ENCODE data around the gene COPS7B.

COPS7B gene

DNA sequence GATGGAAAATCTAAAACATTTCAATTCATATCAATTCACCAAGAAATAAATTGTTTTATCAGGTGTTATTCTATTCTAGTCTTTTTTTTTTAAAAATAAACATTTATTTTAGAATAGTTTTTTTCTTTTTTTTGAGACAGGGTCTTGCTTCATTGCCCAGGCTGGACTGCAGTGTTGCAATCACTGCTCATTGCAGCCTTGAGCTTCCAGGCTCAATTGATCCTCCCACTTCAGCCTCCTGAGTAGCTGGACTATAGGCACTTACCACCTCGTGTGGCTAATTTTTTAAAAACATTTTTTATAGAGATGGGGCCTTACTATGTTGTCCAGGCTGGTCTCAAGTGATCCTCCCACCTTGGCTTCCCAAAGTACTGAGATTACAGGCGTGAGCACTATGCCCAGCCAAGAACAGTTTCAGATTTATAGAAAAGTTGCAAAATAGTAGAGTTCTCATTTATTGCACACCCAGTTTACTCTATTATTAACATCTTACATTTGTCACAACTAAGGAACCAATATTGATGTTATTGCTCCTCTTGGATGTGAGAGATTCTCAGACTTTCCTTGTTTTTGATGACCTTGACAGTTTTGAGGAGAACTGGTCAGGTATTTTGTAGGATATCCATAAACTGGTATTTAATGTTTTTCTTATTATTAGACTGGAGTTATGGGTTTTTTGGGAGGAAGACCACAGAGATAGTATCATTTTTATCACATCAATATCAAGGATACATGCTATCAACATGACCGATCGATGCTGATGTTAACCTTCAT, 35.0 kb upstream of the COPS7B start:
- in situ Hi-C loops (cut with MboI; ENCODE audit: low pct_unique_long_range_greater_than_20kb, low sequenced_read_pairs, unreplicated experiment) = no loop called here
- DNase-seq (ENCODE audit: low spot score) = no peak
- TF ChIP-seq, protein P1, sequence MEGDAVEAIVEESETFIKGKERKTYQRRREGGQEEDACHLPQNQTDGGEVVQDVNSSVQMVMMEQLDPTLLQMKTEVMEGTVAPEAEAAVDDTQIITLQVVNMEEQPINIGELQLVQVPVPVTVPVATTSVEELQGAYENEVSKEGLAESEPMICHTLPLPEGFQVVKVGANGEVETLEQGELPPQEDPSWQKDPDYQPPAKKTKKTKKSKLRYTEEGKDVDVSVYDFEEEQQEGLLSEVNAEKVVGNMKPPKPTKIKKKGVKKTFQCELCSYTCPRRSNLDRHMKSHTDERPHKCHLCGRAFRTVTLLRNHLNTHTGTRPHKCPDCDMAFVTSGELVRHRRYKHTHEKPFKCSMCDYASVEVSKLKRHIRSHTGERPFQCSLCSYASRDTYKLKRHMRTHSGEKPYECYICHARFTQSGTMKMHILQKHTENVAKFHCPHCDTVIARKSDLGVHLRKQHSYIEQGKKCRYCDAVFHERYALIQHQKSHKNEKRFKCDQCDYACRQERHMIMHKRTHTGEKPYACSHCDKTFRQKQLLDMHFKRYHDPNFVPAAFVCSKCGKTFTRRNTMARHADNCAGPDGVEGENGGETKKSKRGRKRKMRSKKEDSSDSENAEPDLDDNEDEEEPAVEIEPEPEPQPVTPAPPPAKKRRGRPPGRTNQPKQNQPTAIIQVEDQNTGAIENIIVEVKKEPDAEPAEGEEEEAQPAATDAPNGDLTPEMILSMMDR (IDR thresholded peaks at IDR 0.05; ENCODE audit: extremely low read depth, insufficient read depth, missing control alignments) = no peak

DNA sequence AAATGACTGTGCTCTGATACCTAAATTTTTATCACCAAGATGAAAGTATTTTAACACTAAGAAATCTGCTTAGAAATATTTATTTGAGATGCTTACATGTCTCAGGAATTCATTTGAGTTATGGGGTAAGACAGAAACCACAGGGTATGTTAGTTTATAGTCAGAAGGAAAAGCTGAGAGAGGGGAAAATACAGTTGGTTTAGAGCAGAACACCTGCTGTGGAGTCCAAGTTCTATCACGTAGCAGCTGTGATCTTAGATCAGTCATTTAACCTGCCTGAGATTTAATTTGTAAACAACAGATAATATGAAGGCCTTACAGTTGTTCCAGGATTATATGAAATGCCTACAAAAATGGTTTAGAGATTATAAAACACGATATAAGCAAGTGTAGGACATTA, 34.2 kb upstream of the COPS7B start:
- in situ Hi-C loops (cut with MboI; ENCODE audit: low pct_unique_long_range_greater_than_20kb, low sequenced_read_pairs, unreplicated experiment) = no loop called here
- TF ChIP-seq, protein P1 (IDR thresholded peaks at IDR 0.05; ENCODE audit: extremely low read depth, insufficient read depth, missing control alignments) = no peak
- DNase-seq (ENCODE audit: low spot score) = no peak

DNA sequence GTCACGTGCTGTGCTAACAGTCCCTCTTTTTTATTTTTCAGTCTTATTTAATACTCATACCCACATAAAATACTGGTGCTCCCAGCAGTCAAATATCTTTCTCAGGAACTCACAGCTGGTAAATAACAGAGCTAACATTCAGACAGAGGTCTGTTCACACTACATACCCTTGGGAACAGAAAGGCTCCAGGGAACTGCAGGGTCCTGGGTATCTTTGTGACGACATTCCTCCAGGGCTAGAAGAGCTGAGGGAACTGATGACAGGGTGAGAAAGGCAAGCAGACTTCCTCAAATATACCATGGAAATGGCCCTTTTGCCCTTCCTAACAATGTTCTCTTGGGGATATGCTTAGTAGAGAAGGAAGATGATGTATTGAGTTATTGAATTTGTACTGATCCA, 24.5 kb upstream of the COPS7B start:
- no peak for DNase-seq (ENCODE audit: low spot score)
- TF ChIP-seq, protein P1 (IDR thresholded peaks at IDR 0.05; ENCODE audit: extremely low read depth, insufficient read depth, missing control alignments) = no peak
- in situ Hi-C loops (cut with MboI; ENCODE audit: low pct_unique_long_range_greater_than_20kb, low sequenced_read_pairs, unreplicated experiment) = no loop called here

DNA sequence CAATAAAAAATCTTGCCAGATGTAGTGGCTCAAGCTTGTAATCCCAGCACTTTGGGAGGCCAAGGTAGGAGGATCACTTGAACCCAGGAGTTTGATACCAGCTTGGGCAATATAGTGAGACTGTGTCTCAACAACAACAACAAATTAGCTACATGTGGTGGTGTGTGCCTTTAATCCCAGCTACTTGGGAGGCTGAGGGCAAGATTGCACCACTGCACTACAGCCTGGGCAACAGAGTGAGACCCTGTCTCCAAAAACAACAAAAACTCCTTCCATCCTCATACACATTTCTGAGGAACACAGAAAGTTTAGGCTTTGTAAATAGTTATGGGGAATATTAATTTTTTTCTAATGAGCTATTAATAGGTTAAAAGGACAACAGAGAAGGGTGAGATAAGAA, 22.1 kb upstream of the COPS7B start:
- no peak for DNase-seq (ENCODE audit: low spot score)
- in situ Hi-C loops (cut with MboI; ENCODE audit: low pct_unique_long_range_greater_than_20kb, low sequenced_read_pairs, unreplicated experiment) = no loop called here
- TF ChIP-seq, protein P1 (IDR thresholded peaks at IDR 0.05; ENCODE audit: extremely low read depth, insufficient read depth, missing control alignments) = no peak

DNA sequence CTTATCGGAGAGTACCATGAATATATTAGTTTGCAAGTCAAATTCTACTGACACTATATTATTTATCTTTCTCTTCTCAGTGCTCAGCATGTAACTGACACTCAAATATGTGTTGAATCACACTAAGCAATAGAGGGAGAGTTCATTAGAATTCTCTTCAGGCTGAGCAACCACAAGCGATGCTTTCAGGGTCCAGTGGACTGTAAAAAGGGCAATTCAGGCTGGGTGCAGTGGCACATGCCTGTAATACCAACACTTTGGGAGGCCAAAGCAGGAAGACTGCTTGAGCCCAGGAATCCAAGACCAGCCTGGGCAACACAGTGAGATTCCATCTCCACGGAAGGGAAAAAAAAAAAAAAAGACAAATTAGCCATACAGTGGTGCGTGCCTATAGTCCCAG, 21.5 kb upstream of the COPS7B start:
- DNase-seq (ENCODE audit: low spot score) = no peak
- in situ Hi-C loops (cut with MboI; ENCODE audit: low pct_unique_long_range_greater_than_20kb, low sequenced_read_pairs, unreplicated experiment) = no loop called here
- TF ChIP-seq, protein P1 (IDR thresholded peaks at IDR 0.05; ENCODE audit: extremely low read depth, insufficient read depth, missing control alignments) = no peak

DNA sequence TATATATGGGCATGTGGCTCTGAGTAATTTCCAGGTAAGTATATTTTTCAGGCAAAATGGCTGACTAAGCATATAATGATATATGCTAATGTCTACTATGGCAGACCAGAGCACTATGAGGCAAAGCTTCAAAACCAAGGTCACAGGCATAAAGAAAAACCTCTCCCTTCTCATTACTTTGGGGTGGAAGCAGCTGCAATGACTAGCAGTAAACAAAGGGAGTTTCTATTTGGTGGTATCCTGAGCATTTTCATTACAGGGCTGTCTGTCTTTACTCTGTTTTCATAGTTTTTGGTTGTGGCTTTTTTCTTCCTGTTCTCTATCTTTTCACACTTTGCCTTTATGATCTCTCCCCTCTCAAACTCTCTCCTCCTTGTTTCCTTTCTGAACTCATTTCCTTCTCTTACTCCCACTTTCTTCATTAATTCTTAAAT, 20.7 kb upstream of the COPS7B start:
- in situ Hi-C loops (cut with MboI; ENCODE audit: low pct_unique_long_range_greater_than_20kb, low sequenced_read_pairs, unreplicated experiment) = no loop called here
- TF ChIP-seq, protein P1 (IDR thresholded peaks at IDR 0.05; ENCODE audit: extremely low read depth, insufficient read depth, missing control alignments) = no peak
- no peak for DNase-seq (ENCODE audit: low spot score)

Measured in GM13977 (cell line).